IPS-NIHi11 (cell line): ENCODE results near the gene XPNPEP3.
"Not testable (repeated sequence)": the region's sequence is repeated elsewhere in the genome, so short reads cannot be mapped to it uniquely, and the experiment has no call there.

Experiments used
- DNase-seq: peaks from one replicate; pipeline ENCODE4 v3.0.0; 2012; ENCODE audit warnings: mixed read lengths, low spot score

Gene XPNPEP3

DNA sequence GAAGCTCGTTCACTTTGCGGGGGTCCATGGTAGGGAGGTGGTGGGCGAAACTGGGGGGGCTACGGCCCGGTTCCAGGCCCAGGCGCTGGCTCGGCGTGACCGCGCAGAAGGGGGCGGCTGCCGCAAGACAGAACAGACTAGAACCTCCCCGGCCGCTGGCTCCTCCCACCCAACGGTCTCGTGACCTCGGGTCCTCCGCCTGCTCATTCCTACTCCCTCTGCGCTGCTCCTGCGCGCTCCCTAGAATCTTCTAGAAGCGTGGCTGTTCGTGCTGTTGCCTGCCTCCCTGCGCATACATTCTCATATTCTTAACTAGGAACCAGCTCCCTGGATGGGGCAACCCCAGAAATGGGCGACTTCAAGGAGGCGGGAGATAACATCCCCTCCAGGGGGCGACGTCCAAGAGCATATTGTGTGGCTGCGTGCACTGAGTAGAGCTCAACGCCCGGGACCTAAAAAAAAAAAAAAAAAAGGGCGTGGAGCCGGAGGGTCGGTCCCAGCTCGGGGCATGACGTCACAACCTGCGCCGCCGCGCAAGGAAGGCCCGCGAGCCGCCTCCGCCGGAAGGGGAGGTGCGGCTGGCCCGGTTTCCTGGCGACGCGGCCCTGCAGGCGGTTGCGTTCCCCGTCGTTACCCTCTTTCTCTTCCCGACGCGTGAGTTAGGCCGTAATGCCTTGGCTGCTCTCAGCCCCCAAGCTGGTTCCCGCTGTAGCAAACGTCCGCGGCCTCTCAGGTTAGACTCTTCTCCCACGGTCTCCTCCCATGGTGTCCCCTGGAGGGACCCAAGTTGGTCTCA, at the start of gene XPNPEP3, which contains the start of gene ST13:
Gene XPNPEP3 (plus strand): TSS at position 636 of the 796 bp plus-strand sequence. CDS start 34 bp downstream, at position 670.
Gene ST13 (minus strand): TSS at position 127 of the 796 bp plus-strand sequence. CDS start 99 bp downstream, at position 28.
- DNase-seq: peak; percentile 95

DNA sequence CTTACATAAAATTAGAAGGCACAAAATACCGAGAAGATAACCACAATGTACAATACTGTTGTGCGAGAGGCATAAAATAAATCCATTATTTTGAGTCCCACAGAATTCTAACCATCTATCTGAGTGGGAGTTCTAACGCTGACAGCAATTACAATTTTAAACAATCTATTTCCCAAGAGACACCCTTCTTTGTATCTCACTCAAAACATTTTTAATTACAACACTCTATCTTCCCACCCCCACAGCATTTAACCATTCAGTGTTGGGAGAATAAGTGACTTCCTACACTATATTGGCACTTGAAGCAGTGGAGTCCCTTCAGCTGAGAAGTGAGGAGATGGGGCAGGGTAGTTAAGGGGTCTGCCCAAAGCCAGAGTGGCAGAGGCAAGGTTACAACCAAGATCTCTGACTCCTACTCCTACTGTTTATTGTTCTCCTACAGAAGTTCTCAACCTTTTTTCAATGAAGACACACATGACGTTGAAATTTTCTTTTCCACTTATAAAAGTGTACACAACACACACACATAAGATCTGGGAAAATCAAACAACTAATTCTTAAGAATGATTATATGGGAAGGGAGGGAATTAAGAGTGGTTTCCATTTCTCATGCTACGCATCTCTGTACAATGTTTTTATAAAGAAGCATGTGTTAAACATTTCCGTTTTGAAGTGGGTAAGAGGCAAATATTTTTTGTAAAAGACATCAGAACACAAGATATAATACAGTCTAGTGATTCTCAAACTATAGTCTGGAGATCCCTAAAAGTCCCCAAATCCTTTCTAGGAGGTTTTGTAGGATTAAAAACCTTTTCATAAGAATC, 48.7 kb upstream of the XPNPEP3 start:
- DNase-seq: no peak

DNA sequence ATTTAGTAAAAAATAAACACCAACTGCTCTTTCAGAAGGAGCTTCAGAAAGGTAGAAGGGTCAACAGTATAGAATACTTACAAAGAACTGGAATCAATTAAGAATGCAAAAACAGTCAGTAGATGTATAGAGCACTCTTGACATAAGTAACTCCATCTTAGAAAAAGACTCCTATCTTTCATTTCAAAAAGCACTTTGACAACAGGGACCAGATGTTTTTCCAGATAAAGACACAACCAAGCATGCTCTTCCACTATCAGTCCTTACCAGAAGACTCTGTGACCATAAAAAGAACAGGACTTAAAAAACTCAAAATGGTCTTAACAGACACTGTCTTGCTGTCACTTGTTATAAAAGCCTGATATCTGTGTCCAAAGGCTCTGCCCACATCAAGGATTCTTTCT, 43.0 kb upstream of the XPNPEP3 start:
- no peak for DNase-seq

DNA sequence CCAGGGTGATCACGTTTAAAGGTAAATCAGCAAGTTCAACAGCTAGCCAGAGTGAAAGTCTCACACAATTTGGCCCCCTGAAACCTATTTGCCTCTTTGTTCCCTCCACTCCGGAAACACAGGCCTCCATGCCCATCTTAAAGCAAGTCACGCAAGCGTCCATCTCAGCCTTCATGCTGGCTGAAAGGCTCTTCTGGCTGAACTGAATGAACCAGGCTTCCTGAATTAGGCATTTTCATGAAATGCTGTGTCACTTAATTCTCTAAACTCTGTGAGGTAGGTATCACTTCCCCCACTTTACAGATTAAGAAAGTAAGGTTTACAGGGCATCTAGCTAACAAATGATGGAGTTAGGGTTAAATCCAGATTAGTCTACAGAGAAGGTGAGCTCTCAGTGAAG, 39.2 kb upstream of the XPNPEP3 start:
- DNase-seq: no peak

DNA sequence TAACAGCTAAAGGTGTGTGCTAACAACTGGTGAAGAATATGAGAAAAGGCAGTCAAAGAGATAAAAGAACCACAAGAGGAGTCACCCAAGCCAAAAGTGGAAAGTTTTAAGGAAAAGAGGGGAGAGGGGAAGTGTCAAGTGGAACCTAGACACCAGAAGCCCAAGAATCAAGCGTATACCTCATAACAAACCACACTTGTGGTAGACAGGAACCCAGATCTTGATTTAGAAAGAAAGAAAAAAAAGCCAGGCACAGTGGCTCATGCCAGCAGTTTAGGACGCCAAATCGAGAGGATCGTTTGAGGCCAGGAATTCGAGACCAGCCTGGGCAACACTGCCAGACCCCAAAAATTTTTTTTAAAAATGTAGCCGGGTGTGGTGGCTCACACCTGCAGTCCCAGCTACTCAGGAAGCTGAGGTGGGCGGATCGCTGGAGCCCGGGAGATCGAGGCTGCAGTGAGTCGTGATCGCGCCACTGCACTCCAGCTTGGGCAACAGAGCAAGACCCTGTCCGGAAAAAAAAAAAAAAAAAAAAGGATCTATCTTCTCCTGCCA, 38.7 kb upstream of the XPNPEP3 start:
- no peak for DNase-seq

DNA sequence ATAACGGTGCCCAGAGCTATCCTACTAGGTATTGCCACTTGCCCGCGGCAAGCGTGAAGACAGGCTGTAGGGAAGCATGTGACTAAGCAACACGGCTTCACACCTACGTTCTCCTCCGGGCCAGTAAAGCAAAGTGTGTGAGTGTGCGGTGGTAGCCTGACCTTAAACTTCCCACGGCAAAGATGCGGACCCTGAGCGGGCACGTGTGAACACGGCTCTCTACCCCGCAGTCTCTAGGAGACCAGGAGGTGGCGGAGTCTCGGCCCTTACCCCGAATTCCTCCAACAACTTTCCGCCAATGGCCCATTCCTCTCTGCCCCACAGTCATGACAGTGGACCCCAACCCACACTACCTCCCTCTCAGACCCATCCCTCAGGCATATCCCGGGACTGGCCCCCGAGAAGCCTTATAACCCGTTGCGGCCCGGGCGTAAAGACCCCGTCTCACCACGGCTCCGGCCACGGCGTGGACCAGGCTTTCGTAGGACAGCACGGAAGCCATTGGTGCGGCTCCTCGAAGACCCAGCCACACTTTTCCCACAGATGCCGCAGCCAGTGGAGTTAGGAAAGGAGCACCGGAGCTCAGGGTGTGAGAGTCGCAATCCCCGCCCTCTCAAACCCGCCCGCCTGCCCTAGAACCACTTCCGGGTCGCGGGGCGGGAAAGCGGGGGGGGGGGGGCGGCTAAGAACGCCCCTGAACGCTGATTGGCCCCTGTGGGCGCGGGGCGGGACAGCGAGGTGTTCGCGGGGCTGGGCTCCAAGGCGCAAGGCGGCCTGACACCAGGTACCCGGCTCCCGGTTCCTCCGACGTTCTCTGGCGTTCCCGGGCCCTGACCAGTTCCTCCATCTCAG, 38.0 kb upstream of the XPNPEP3 start, which contains the start of gene SLC25A17:
Gene SLC25A17 (minus strand): TSS at position 600 of the 852 bp plus-strand sequence. CDS start 98 bp downstream, at position 502.
- peak; percentile 98 for DNase-seq

GRCh38 chr22:40819599-40820140, 37.3 kb upstream of the XPNPEP3 start:
- DNase-seq: no peak

DNA sequence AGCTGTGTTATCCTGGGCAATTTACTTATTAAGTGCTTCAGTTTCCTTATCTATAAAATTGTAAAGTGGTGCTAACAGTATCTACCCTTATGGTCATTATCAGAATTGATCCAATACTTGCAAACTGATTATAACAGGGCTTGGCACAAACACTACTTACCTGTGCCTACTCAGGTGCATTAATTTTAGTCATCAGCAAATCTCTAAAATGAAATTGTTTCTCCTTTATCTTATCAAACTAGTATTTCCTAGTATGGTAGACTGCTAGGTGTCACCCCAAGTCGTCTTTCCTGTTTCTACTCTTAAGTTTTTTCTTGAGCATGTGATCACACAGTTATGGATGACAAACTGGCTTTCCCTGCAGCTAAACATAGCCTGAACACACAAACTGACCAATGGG, 33.5 kb upstream of the XPNPEP3 start:
- DNase-seq: no peak

GRCh38 chr22:40826292-40826691, 30.7 kb upstream of the XPNPEP3 start:
- not testable (repeated sequence) for DNase-seq

- no peak for DNase-seq
These were observed 29.8 kb upstream of the XPNPEP3 start for GRCh38 chr22:40826984-40827741.

GRCh38 chr22:40829131-40829530, 27.8 kb upstream of the XPNPEP3 start:
- DNase-seq: no peak

DNA sequence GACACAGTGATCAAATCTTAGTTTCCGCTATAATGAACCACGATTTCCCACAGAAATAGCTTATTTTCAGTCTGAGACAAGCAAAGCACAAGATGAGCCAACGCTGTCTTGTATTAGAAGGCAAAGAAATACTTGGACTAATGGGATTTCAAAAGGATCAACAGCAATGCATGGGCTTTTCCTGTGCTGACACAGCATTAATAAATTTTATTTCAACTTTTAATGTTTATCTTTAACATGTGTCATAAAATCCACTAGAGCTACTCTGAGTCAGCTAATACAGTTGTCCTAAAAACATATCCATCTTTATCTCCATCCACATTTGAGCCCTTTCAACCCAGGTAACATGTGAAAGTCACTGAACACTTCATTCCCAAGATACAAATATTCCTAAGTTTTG, 22.3 kb upstream of the XPNPEP3 start:
- no peak for DNase-seq

GRCh38 chr22:40838486-40838885, 18.5 kb upstream of the XPNPEP3 start:
- DNase-seq: no peak

GRCh38 chr22:40844951-40845350, 12.0 kb upstream of the XPNPEP3 start:
- DNase-seq: no peak

- not testable (repeated sequence) for DNase-seq
These were observed 11.1 kb upstream of the XPNPEP3 start for GRCh38 chr22:40845816-40846215.

- no peak for DNase-seq
These were observed 3.6 kb upstream of the XPNPEP3 start for GRCh38 chr22:40853333-40853732.

DNA sequence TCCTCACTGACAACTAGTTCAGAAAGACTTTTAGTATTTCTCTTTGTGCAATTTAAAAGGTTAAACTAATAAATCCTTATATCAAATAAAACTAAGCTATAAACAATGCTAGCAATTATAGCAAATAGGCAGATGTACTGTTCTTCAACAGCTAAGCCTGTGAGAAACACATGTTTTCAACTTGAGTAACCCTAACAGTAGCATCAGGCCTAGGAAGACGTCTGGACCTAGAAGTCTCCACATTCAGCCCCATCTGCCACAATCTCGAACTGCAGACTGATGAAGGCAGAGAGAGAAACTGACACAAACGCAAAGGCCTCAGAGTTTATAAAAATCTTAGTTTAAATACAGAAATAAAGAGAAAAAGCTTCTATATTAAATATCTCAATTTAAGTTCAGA, 3.0 kb upstream of the XPNPEP3 start:
- DNase-seq: no peak

GRCh38 chr22:40855071-40855978, 1.6 kb upstream of the XPNPEP3 start:
- DNase-seq: no peak

- DNase-seq: peak; percentile 59
These were observed 902 bp upstream of the XPNPEP3 start for GRCh38 chr22:40855979-40856512.
